ENCODE measurements around the gene PCA3. TPM values are rescaled to one million over a fixed set of nuclear protein-coding genes. Genes with fewer than 3 reads are reported as not detected.

Gene PCA3
- polyA plus RNA-seq, 2 of the 4 experiments (the other 2 are of a cell fraction), result not detected

- Histone ChIP-seq H3K9me3 (peaks cover under 1% of the 10 kb centered on the region; the same call in 2 of the 3 replicates), H3K4me3 (no peak overlapping the region), H3K4me2 (no peak overlapping the region), H3K4me1 (no peaks in the 10 kb centered on the region), H3K27ac (no peak overlapping the region)
- FAIRE-seq (no peak), DNase-seq (ENCODE audit: low read depth in 1 of 2, low spot score in 1 of 2) (no peak), ATAC-seq (no peak)
- TF ChIP-seq EHMT2 (IDR thresholded peaks at IDR 0.05; ENCODE audit: low read depth) (no peak), JUNB (IDR thresholded peaks at IDR 0.05) (no peak), HOXA7 (CRISPR knock-in tag; IDR thresholded peaks at IDR 0.05) (no peak), RNF2 (IDR thresholded peaks at IDR 0.05; ENCODE audit: borderline replicate concordance, low read depth) (no peak), CTCF (IDR thresholded peaks at IDR 0.05) (no peak), CHD4 (IDR thresholded peaks at IDR 0.05; ENCODE audit: borderline replicate concordance) (no peak), HMGXB4 (CRISPR knock-in tag; IDR thresholded peaks at IDR 0.05; ENCODE audit: borderline replicate concordance) (no peak), RCOR1 (IDR thresholded peaks at IDR 0.05; ENCODE audit: low read depth, low read length) (no peak), SMC3 (IDR thresholded peaks at IDR 0.05) (no peak), NFE2L2 (conservative IDR thresholded peaks at IDR 0.05; ENCODE audit: low read length) (no peak), CHD2 (IDR thresholded peaks at IDR 0.05; ENCODE audit: low read length, partially characterized antibody) (no peak), CBX2 (IDR thresholded peaks at IDR 0.05; ENCODE audit: borderline replicate concordance, low read depth) (no peak)
- CTCF ChIA-PET, result interaction anchor here (0.5 kb wide), 1 partner anchor 85 kb away, joined by 3 read pairs; no protein-coding TSS in a partner anchor
- WGBS (ENCODE audit: missing lambda C conversion rate), result 82% methylated on average over 3 of the region's 3 CpGs
- POLR2A ChIA-PET, result no interaction called here
Observed at GRCh38 chr9:76751001-76751400, 13.2 kb upstream of the PCA3 start.

- 29% methylated on average over 6 of the region's 6 CpGs for WGBS (ENCODE audit: missing lambda C conversion rate)
- FAIRE-seq (no peak), DNase-seq (ENCODE audit: low read depth in 1 of 2, low spot score in 1 of 2) (peak; percentile 11 to 42), ATAC-seq (peak; percentile 80 to 93; a peak in 5 of 6 replicates)
- H3K9me3 ChIP-seq, result no peaks in the 10 kb centered on the region
- H3K4me1 ChIP-seq, result no peaks in the 10 kb centered on the region
- H3K4me3 ChIP-seq, result no peak overlapping the region
- CTCF ChIA-PET, result interaction anchor here (0.8 to 1.8 kb wide), 10 partner anchors 9 to 395 kb away, joined by 3 to 8 read pairs (median 3); no protein-coding TSS in a partner anchor
- no peak overlapping the region for H3K27ac ChIP-seq
- no peak overlapping the region for H3K4me2 ChIP-seq
- POLR2A ChIA-PET, result no interaction called here
- TF ChIP-seq CHD4 (IDR thresholded peaks at IDR 0.05; ENCODE audit: borderline replicate concordance) (no peak), TP53 (CRISPR knock-in tag; IDR thresholded peaks at IDR 0.05) (no peak), HDAC2 (IDR thresholded peaks at IDR 0.05) (no peak), FOXS1 (CRISPR knock-in tag; IDR thresholded peaks at IDR 0.05) (no peak), USF2 (IDR thresholded peaks at IDR 0.05) (no peak), CTCF (IDR thresholded peaks at IDR 0.05) (peak; percentile 37), EHF (CRISPR knock-in tag; IDR thresholded peaks at IDR 0.05) (no peak), FOSB (CRISPR knock-in tag; IDR thresholded peaks at IDR 0.05) (no peak), CEBPB (IDR thresholded peaks at IDR 0.05) (peak in 1 of 2 experiments; percentile 64; a peak in 2 of 4 replicates), HEYL (CRISPR knock-in tag; IDR thresholded peaks at IDR 0.05) (no peak), EP300 (IDR thresholded peaks at IDR 0.05) (no peak), SMC3 (IDR thresholded peaks at IDR 0.05) (peak; percentile 22; the same call in 1 of the 3 replicates), RAD21 (conservative IDR thresholded peaks at IDR 0.05 in 1 of 2, IDR thresholded peaks at IDR 0.05 in 1 of 2) (peak; percentile 47 to 61), MYC (IDR thresholded peaks at IDR 0.05; ENCODE audit: borderline replicate concordance, low read length) (no peak)
Observed at GRCh38 chr9:76756268-76756640, 8.0 kb upstream of the PCA3 start.
